Right ventricle myocardium inferior (tissue), 1 donor: ENCODE data around the gene RAB11A. TPM values are rescaled to one million over a fixed set of nuclear protein-coding genes. Genes with fewer than 3 reads are reported as not detected.

Source experiments
- ATAC-seq: fragments of 200-7000 bp; cut with Tn5 transposase; one replicate; pipeline ENCODE4 v1.9.1; 2020; ENCODE audit warnings: mild to moderate bottlenecking, moderate library complexity
- DNase-seq: peaks from one replicate; pipeline ENCODE4 v3.0.0; 2021; ENCODE audit errors: missing footprints
- intact Hi-C: fragments of 100-400 bp; cut with DNase I; formaldehyde crosslinking; loops from one replicate; pipeline ENCODE4 v1.11.0; 2022
- total RNA-seq: library from RNA; stranded (reverse); fragmentation: NEBNext Ultra II Directional; extraction: Animal tissue kit (Norgen Biotek cat#: 25700); gene quantifications from one replicate; pipeline ENCODE4 v1.2.1, GENCODE V29; 2021
- donor health status: DM: no; HTN: yes; CAD: no; lungs with severe emphysema.

Gene RAB11A
- total RNA-seq, 1 donor from 2014 or later: 161 TPM

DNA sequence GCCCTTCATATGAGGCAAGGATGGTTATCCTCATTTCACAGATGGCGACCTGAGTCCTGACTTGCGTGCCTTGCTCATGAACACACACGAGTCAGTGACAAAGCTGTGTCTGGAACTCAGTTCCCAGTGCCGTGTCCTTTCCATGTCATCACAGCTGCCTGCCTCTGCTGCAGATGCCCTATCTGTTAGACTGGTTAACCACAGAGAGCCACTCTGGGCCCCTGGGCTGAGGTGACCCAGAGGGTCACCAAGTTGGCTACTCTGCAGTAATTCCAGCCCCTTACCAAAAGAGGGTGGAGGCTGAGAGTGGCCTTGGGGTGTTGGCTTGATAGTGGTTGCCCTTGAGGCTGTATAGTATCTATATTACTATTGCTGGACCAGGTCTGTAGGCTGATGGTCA lies 41.0 kb downstream of the RAB11A start:
- DNase-seq (no peak), ATAC-seq (no peak)
- intact Hi-C loops: no loop called here

DNA sequence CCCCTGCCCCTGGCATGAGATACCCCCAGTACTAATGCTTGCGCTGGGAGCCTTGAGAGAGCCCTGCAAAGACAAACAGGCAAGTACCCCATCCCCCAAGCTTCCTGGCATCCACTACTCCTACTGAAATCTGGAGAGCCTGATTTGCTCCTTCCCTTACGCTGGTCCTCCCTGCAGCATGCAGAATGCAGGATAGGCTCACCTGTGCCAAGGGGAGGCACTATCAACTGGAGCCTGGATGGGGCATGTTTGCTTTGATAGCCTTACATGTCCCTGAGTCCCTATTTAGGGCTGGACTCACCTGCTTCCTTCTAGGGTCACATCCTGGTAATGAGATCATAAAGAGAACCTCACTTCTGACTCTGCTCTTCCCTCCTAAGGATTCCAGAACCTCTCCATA lies 42.9 kb downstream of the RAB11A start:
- ATAC-seq (no peak), DNase-seq (no peak)
- intact Hi-C loops: no loop called here

DNA sequence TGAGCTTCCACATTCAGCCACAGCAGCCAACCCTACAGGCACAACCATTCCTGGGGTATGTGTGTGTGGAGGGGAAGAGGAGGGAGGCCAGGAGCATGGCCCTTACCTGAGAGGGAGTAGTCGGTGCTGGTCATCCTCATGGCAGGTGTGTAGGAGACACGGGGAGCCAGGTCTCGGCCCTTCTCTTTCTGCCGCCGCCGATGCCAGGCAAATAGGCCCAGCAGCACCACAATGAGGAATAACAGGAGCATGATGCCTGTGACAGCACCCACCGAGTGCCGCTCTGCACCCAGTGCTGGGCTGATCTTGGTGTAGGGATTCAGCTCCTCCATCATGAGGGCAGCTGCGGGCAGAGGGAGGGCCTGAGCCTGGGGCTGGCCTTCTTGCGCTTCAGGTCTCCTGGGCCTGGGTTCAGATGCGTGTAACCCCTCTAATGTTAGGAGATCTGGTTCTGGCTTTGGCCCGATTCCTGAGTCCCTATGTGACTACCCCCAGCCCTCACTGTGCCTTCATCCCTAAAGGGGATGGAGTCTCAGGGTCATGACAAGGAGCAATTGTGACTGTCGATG lies 44.4 kb downstream of the RAB11A start:
- ATAC-seq (no peak), DNase-seq (no peak)
- intact Hi-C loops: no loop called here

DNA sequence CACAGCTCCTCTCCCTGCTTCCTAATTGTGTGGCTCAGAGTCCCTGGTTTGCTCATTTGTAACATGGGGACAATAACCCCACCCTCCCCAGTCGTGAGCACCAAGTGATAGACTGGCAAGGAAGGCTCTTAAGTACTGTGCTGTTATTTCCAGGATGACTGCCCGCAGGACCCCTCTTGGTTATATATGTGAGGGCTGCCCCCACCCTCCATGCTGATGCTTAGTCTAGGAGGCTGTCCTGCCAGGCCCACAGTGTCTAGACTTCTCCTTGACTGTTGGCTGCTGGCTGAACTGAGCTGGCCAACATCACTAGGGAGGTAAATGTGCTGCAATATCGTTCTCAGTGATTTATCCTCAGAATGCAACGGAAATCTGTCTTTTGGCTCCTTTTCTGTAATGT lies 45.1 kb downstream of the RAB11A start:
- intact Hi-C loops: no loop called here
- no peak for DNase-seq
- no peak for ATAC-seq

DNA sequence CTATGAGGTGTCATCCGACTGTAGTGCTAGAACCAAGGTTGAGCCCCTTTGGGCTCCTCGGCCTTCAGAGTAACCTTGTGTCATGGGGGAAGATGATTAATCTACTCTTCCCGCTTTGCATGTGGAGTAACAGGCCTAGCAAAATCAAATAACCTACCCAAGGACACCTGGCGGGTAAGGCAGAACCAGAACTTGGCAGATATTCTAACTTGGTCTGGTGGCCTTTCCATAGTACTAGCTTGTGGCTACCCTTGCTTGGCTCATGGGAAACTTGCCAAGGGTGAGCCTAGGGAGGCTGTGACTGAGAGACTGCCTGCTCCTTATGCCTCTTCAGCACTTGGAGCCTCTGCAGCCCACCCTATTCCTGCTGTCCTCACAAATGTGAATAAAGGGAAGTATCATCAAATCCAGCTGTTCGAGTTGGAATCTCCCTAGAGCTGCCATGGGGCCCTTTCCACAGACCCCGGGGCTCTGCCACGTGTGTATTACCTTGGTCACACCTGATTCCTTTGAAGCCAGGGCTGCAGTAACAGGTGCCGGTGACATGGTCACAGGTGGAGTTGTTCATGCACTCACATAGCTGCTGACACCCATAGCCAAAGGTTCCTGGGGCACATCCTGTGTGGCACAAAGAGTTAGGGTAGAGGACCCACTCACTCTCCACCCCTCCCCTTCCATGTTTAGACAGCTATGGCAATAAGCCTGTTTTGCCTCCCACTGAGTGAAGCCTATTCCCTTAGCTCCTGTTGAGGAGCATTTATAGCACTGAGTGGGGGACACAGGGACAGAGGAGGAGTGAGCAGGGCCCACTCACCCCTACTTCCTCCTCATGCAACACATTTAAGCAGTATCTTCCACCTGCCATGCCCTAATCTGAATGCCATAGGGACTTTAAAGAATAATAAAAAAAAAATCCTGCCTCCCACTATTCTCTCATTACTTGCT lies 46.0 kb downstream of the RAB11A start:
- ATAC-seq (no peak), DNase-seq (no peak)
- intact Hi-C loops: loop anchor here (5.0 kb wide), 2 partner anchors 237 to 277 kb away; no protein-coding TSS in a partner anchor

DNA sequence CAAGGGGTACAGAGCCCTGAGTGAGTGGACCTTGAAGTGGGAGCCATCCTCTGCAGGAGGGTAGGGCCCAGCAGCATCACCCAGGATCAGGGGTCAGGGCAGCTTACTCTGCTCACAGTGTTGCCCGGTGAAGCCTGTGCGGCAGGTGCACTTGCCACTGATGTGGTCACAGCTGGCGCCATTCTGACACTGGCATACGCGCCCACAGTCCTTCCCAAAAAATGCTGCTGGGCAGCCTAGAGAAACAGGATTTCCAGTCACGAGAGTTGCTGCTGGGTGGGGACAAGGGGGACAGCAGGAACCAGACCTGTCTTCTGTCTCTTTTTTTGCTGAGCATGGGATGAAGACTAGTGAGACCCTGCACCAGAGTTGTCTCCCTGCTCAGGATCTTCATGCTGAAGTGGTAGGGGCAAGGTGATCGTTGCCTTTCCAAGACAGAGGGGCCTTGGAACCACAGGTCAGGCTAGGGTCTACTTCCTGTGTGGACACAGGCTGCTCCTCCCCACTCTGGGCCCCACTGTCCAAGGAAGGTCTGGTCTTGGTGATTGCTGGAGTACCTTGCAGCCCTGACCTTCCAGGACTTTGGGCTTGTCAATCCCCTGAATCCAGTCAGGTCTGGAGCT lies 46.9 kb downstream of the RAB11A start:
- intact Hi-C loops: loop anchor here (5.0 kb wide), 2 partner anchors 236 to 276 kb away; no protein-coding TSS in a partner anchor
- DNase-seq: no peak
- no peak for ATAC-seq

DNA sequence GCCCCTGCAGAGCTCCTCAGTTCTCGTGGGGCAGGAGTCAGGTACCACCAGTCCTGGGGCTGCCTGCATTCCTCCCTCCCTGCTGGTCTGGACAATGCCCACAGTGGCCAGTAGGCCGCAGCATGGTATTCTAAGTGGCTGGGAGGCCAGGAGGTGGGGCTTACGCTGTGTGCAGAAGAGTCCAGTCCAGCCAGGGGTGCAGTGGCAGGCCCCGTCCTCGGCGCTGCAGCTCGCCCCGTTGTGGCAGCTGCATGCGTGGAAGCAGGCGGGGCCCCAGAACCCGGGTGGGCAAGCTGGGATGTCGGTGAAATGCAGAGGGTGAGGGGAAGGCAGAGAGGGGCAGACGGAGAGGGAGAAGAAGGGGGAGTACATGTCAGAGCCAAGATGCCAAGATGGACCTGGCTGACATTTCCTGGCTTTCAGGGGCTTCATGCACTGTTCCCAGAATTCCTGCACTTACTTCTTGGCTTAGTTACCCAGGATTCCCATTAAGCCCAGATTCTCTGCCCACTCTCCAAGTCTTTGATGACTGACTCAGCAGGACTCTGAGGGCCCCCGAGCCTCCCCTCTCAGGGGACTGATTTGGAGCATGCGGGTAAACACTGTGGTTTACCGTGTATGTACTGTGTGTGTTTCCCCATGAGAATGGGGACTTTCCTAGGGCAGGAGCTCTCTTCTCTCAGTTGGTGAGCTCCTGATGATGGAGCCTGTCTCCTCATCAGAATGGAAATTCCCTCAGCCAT lies 47.5 kb downstream of the RAB11A start:
- ATAC-seq (peak; percentile 86), DNase-seq (no peak)
- intact Hi-C loops: loop anchor here (5.0 kb wide), 2 partner anchors 235 to 275 kb away; no protein-coding TSS in a partner anchor

DNA sequence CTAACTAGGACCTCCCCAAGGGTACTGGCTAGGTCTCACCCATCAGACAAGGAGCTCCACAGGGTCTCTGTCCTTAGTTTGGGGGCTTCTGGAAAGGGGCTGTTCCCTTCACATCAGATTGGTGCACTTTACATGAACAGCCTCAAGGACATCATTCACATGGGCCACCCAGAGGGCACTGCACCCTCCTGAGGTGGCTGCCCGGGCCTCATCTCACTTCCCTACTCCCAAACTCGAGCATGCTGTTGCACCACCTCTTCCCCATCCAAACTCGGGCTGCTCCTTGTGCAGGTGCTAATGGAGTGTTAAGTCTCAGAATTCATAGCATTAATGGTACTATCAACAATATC lies 48.1 kb downstream of the RAB11A start:
- DNase-seq (no peak), ATAC-seq (no peak)
- intact Hi-C loops: loop anchor here (5.0 kb wide), 2 partner anchors 235 to 275 kb away; no protein-coding TSS in a partner anchor

DNA sequence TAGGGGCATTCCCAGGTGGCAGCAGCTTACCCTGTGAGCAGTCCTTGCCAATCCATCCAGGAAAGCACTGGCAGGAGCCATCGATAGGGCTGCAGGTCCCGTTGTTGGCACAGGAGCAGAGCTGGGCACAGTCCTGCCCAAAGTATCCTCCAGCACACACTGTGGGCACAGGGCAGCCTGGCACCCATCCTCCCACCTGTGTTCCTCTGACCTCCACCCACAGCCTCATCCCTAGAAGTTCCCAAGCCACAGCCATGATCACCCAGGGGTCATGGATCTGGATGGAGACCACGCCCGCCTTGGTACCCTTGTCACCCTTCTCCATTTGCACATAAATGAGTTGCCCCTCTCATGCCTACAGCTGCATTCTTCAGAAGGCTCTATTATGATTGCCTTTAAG lies 48.6 kb downstream of the RAB11A start:
- ATAC-seq (no peak), DNase-seq (no peak)
- intact Hi-C loops: loop anchor here (5.0 kb wide), 2 partner anchors 234 to 274 kb away; no protein-coding TSS in a partner anchor

DNA sequence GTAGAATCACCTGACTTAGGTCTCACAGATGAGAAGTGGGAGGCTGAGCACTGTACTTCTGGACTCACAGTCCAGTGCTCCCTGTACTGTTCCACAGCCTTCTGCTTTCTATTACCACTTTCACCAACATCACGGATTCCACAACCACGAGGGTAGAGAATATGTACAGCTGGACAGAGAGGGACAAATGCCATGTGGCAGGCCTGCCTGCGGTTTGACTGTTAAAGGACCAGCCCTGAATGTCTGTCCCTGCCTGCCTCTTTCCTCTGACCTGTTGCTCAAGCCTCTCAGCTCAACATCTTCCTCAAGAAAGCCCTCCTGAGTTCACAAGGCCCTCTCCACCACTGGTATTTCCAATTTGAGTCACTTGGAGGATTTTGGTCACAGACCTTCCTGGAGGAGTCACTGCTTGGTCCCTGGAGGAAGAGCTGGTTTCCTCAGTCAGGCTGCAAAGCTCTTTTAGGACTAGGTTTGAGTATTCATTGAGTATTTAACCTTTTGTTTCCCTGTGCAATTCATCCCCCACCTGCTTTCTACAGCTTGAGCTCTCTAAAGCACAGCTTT lies 49.1 kb downstream of the RAB11A start:
- ATAC-seq (no peak), DNase-seq (no peak)
- intact Hi-C loops: loop anchor here (5.0 kb wide), 2 partner anchors 234 to 274 kb away; no protein-coding TSS in a partner anchor

DNA sequence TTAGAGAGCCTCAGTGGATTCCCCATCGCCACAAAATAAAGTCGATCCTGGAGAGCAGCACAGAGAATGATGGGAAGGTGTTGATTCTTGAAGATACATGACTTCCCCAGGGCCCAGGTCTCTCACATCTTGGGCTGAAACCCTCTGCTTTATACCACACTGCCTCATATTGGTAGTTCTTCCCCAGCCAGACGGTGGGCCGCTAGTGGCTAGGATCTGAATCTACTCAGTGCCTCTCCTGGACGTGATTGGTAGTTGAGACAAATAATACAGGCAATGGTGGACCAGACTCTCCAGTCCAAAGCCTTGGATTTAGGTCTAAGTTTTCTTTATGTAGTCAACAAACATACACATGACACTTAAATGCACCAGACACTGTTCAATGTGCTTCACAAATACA lies 49.7 kb downstream of the RAB11A start:
- DNase-seq (no peak), ATAC-seq (no peak)
- intact Hi-C loops: loop anchor here (5.0 kb wide), 2 partner anchors 233 to 273 kb away; no protein-coding TSS in a partner anchor

DNA sequence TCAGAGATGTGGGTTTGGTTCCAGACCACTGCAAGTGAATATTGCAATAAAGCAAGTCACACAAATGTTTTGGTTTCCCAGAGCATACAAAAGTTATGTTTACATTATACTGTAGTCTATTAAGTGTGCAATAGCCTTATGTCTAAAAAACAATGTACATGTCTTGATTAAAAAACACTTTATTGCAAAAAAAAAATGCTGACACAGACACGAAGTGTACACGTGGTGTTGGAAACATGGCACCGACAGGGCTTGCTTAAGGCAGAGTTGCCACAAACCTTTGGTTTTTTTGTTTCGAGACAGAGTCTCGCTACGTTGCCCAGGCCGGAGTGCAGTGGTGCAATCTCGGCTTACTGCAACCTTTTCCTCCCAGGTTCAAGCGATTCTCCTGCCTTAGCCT lies 50.1 kb downstream of the RAB11A start:
- no peak for DNase-seq
- ATAC-seq: no peak
- intact Hi-C loops: loop anchor here (5.0 kb wide), 2 partner anchors 233 to 273 kb away; no protein-coding TSS in a partner anchor

DNA sequence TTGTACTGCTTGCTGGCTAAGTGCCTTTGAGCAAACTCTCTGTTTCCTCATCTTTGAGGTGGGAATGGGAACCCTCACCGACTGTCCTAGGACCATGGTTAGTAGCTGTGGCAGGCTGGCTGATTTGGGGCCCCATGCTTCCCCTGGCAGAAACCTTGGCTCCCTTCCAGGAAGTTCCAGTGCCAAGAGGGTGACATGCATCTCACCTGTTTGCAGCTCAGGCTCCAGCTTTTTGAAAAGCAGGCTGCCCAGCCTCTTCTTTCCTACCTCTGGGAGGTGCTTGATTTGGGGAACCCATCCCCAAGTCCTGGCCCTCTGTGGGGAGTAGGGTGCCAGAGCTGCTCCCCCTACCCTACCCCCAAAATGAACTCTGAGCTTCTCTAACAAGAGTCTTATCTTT lies 50.8 kb downstream of the RAB11A start:
- intact Hi-C loops: no loop called here
- DNase-seq (no peak), ATAC-seq (no peak)

DNA sequence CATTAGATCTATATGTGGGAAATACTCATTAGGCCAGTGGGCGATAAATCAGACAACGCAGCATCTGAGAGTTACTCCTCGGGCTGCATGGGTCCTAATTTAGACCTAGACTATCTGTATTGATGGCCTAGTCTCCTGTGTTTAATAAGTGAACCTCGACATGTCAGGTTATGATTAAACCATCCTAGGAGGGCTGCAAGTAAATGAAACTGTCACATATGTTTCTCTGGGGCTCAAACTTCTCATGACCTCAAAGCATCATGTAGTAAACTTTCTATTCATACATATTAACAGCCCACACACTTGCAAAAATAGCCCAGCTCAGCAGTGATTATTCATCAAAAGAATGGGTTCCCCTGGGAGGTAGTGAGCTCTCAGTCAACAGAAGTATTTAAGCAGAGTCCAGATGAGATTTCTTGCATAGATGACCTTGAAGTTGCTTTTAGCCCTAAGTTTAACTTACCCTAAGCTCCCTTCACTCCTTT lies 51.6 kb downstream of the RAB11A start:
- no peak for DNase-seq

DNA sequence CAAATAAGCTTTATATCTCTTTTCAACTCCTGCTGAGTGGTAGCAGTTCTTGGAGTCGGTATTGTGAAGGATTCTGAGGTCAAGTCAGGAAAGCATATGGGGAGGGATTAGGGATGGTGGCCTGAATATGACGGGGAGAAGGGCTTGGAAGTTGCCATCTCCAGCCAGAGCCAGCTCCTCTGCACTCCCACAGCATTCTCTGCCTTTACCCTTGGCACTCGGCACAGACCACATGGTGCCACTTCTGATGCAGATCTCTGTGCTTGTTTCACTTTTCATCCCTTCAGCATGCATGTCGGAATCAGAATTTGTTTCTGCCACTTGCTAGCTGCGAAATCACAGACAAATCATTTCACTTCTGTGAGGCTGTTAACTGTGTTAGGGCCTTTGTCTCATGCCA lies 52.5 kb downstream of the RAB11A start:
- DNase-seq: no peak
- no peak for ATAC-seq
- intact Hi-C loops: no loop called here

More for the DNA sequence above, 51.6 kb downstream of the RAB11A start:
- intact Hi-C loops: no loop called here
- ATAC-seq: no peak

DNA sequence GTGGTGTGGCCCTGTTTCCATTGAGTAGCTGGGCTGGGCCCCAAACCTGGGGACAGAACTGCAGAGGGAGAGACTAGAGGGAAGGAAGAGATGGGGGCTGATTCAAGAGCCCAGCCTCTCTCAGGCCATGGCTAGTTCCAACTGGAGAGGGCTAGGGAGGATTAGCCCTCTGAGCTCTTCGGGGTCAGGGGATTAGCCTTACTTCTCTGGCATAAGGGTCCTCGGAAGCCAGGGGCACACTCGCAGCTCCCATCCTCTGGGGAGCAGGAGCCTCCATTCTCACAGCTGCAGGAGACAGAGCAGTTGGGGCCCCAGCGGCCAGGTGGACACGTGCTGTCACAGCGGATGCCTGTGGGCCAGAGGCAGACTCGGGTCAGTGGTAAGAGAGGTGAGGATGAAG lies 53.3 kb downstream of the RAB11A start:
- ATAC-seq (no peak), DNase-seq (no peak)
- intact Hi-C loops: no loop called here

DNA sequence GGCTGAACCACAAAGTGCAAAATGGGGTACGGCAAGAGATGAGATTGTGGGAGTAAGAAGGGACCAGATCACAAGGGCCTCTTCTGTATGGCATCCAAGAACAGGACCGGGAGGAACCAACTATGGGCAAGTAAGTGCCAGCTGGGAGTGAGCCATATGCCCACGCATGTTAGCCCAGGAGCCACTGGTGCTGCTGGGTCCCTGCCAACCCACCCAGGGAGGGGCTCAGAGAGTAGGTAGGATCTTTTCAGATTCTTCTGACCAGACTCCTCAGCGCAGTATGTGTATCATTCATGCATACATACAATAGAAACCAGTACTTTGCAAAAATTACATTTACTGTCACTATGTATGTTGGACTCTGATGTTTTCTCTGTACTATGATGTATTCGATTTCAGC lies 54.0 kb downstream of the RAB11A start:
- intact Hi-C loops: no loop called here
- no peak for ATAC-seq
- no peak for DNase-seq

DNA sequence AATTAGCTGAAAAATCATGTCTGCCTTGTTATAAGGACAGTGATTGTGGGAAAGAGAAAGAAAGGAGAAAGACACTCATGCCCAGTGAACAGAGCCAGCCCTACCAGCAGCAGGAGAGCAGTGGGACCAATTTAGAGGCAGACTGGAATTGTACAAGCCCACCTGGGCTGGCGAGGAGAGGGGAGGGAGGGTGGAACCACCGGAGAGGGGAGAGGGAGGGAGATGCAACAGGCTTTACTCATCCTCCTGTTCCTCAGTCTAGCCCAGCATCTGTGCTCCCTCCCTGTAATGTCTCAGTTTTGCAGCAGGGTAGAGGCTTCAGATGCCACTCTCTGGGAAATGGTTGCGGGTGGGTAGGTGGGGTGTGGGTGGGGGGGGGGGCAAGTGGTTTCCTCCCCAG lies 54.7 kb downstream of the RAB11A start:
- ATAC-seq: no peak
- no peak for DNase-seq
- intact Hi-C loops: no loop called here
